PC-9 (cell line): ENCODE data around the gene MYO10.

Experiments
- CTCF ChIP-seq: fragments of 200-600 bp; sonication (generic); conservative IDR thresholded peaks from 2 replicates; pipeline ENCODE4 v1.6.1; 2017; ENCODE audit warnings: mixed run types, antibody characterized with exemption, mild to moderate bottlenecking, moderate library complexity
- EZH2 ChIP-seq: fragments of 200-600 bp; sonication (generic); IDR thresholded peaks from 2 replicates; pipeline ENCODE4 v1.8.0; 2017; ENCODE audit warnings: antibody characterized with exemption, low read depth

GRCh38 chr5:16704945-16705344, 231.1 kb downstream of the MYO10 start:
- TF ChIP-seq EZH2 (no peak), CTCF (no peak)
